ENCODE data around the gene ANGEL1.

DNA sequence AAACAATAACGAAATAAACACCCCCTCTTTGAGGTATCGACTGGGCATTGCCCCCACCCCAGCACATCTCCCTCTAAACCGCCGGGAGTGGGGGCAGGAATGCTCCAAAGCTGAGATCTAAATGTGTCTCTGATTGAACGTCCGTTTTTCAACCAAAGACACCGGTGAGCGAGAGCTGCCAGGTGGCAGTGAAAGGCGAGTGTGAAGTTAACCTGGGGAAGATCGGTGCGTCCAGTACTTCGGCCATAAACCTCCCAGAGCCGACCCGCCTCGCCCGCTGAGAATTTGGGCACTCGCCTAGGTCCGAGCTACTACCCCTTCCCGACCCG is 625 bp downstream of the ANGEL1 start:
- TF ChIP-seq GABPA (IDR thresholded peaks at IDR 0.05 in 1 of 2, conservative IDR thresholded peaks at IDR 0.05 in 1 of 2): no peak
- TF ChIP-seq CTCF (IDR thresholded peaks at IDR 0.05; ENCODE audit: low read depth, low read length, missing input control): no peak
- no peak for TF ChIP-seq JUND (IDR thresholded peaks at IDR 0.05)
- TF ChIP-seq EGR1 (IDR thresholded peaks at IDR 0.05; ENCODE audit: low read depth in 2 of 2): no peak
- TF ChIP-seq TAF1 (conservative IDR thresholded peaks at IDR 0.05): no peak
- TF ChIP-seq FOXA2 (IDR thresholded peaks at IDR 0.05): no peak
- TF ChIP-seq YY1 (IDR thresholded peaks at IDR 0.05): peak; percentile 2
- no peak for TF ChIP-seq REST (IDR thresholded peaks at IDR 0.05)
- TF ChIP-seq ATF3 (IDR thresholded peaks at IDR 0.05): no peak
- TF ChIP-seq RXRA (IDR thresholded peaks at IDR 0.05): no peak
- TF ChIP-seq MAX (IDR thresholded peaks at IDR 0.05): no peak

Data from liver (tissue), 3 donors.